Measurements from ENCODE around the gene EHMT1.

EHMT1 gene

DNA sequence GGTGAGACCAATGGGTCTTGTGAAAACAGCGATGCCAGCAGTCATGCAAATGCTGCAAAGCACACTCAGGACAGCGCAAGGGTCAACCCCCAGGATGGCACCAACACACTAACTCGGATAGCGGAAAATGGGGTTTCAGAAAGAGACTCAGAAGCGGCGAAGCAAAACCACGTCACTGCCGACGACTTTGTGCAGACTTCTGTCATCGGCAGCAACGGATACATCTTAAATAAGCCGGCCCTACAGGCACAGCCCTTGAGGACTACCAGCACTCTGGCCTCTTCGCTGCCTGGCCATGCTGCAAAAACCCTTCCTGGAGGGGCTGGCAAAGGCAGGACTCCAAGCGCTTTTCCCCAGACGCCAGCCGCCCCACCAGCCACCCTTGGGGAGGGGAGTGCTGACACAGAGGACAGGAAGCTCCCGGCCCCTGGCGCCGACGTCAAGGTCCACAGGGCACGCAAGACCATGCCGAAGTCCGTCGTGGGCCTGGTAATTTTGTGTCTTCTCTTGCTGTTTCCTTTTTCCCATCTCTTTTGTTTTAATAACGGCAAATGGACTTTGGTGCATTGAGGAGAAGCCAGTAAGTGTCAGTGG, 98.0 kb downstream of the EHMT1 start:
- peaks cover 29% of the 10 kb centered on the region for H3K79me2 ChIP-seq (ENCODE audit: low read length)
- TF ChIP-seq, protein P1, sequence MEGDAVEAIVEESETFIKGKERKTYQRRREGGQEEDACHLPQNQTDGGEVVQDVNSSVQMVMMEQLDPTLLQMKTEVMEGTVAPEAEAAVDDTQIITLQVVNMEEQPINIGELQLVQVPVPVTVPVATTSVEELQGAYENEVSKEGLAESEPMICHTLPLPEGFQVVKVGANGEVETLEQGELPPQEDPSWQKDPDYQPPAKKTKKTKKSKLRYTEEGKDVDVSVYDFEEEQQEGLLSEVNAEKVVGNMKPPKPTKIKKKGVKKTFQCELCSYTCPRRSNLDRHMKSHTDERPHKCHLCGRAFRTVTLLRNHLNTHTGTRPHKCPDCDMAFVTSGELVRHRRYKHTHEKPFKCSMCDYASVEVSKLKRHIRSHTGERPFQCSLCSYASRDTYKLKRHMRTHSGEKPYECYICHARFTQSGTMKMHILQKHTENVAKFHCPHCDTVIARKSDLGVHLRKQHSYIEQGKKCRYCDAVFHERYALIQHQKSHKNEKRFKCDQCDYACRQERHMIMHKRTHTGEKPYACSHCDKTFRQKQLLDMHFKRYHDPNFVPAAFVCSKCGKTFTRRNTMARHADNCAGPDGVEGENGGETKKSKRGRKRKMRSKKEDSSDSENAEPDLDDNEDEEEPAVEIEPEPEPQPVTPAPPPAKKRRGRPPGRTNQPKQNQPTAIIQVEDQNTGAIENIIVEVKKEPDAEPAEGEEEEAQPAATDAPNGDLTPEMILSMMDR (IDR thresholded peaks at IDR 0.05; ENCODE audit: low read length), result no peak
- no peaks in the 10 kb centered on the region for H3K27me3 ChIP-seq (replicated peaks; ENCODE audit: insufficient read depth, low read length)
- no peaks in the 10 kb centered on the region for H3K9me2 ChIP-seq (replicated peaks; ENCODE audit: insufficient read depth, low read length)
- H3K4me3 ChIP-seq (ENCODE audit: low read length), result no peak overlapping the region
- H3K4me2 ChIP-seq (ENCODE audit: low read depth, low read length), result no peak overlapping the region
- no peak for DNase-seq
- H3K36me3 ChIP-seq (replicated peaks; ENCODE audit: insufficient read depth, low read length), result peaks cover 4% of the 10 kb centered on the region; the same call in 1 of the 2 replicates
- no peak overlapping the region for H3K27ac ChIP-seq (ENCODE audit: low read length)
- H3F3A ChIP-seq (ENCODE audit: insufficient read depth, low read length), result peaks cover 4% of the 10 kb centered on the region
- no peaks in the 10 kb centered on the region for H3K9me3 ChIP-seq (replicated peaks; ENCODE audit: insufficient read depth, low read length)
- no peaks in the 10 kb centered on the region for H4K20me1 ChIP-seq (ENCODE audit: insufficient read depth, low read length)
- no peaks in the 10 kb centered on the region for H3K4me1 ChIP-seq (ENCODE audit: low read length)
- no peak overlapping the region for H2AFZ ChIP-seq (ENCODE audit: low read length)
- H3K9ac ChIP-seq (ENCODE audit: low read length), result no peak overlapping the region

DNA sequence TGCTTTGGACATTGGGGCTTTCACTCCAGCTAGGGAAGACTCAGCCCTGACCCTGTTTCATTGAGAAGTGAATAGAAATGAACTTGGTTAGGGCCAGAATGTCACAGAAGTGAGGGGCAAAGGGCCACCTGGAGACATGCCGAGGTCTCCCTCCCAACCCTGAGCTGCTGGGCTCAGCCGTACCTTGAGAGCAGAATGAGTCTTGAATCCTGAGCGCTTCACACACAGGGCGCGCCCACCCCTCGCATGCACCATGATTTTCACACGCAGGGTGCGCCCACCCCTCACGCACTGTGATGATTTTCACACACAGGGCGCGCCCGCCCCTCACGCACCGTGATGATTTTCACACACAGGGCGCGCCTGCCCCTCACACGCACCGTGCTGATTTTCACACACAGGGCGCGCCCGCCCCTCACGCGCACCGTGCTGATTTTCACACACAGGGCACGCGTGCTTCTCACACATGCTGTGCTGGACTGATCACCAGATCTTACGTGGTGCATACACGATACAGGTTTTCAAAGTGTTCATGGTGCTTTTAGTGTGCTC, 99.0 kb downstream of the EHMT1 start:
- Histone ChIP-seq H3K9ac (ENCODE audit: low read length) (no peak overlapping the region), H3K4me1 (ENCODE audit: low read length) (no peaks in the 10 kb centered on the region), H3K27me3 (replicated peaks; ENCODE audit: insufficient read depth, low read length) (no peaks in the 10 kb centered on the region), H4K20me1 (ENCODE audit: insufficient read depth, low read length) (no peaks in the 10 kb centered on the region), H3K79me2 (ENCODE audit: low read length) (peaks cover 38% of the 10 kb centered on the region), H3K9me2 (replicated peaks; ENCODE audit: insufficient read depth, low read length) (no peaks in the 10 kb centered on the region), H3F3A (ENCODE audit: insufficient read depth, low read length) (peaks cover 4% of the 10 kb centered on the region), H3K4me2 (ENCODE audit: low read depth, low read length) (no peak overlapping the region), H3K4me3 (ENCODE audit: low read length) (no peak overlapping the region), H3K9me3 (replicated peaks; ENCODE audit: insufficient read depth, low read length) (no peaks in the 10 kb centered on the region), H2AFZ (ENCODE audit: low read length) (no peak overlapping the region), H3K27ac (ENCODE audit: low read length) (no peak overlapping the region), H3K36me3 (replicated peaks; ENCODE audit: insufficient read depth, low read length) (peaks cover 4% of the 10 kb centered on the region; the same call in 1 of the 2 replicates)
- TF ChIP-seq EZH2phosphoT487 (IDR thresholded peaks at IDR 0.05; ENCODE audit: low read length) (no peak), EZH2 (optimal IDR thresholded peaks at IDR 0.05; ENCODE audit: low read depth, low read length) (no peak)
- TF ChIP-seq, protein P1 (IDR thresholded peaks at IDR 0.05; ENCODE audit: low read length), result no peak
- DNase-seq, result no peak

GRCh38 chr9:137719194-137719593, 100.4 kb downstream of the EHMT1 start:
- no peak for TF ChIP-seq EZH2phosphoT487 (IDR thresholded peaks at IDR 0.05; ENCODE audit: low read length)
- TF ChIP-seq, protein P1 (IDR thresholded peaks at IDR 0.05; ENCODE audit: low read length), result no peak
- no peak for TF ChIP-seq EZH2 (optimal IDR thresholded peaks at IDR 0.05; ENCODE audit: low read depth, low read length)
- H3K9me3 ChIP-seq (replicated peaks; ENCODE audit: insufficient read depth, low read length), result no peaks in the 10 kb centered on the region
- no peak overlapping the region for H3K27ac ChIP-seq (ENCODE audit: low read length)
- no peaks in the 10 kb centered on the region for H4K20me1 ChIP-seq (ENCODE audit: insufficient read depth, low read length)
- no peaks in the 10 kb centered on the region for H3K27me3 ChIP-seq (replicated peaks; ENCODE audit: insufficient read depth, low read length)
- no peaks in the 10 kb centered on the region for H3K36me3 ChIP-seq (replicated peaks; ENCODE audit: insufficient read depth, low read length)
- H3K4me3 ChIP-seq (ENCODE audit: low read length), result no peak overlapping the region
- no peak overlapping the region for H3K9ac ChIP-seq (ENCODE audit: low read length)
- DNase-seq, result no peak
- H3K4me2 ChIP-seq (ENCODE audit: low read depth, low read length), result no peak overlapping the region
- H3F3A ChIP-seq (ENCODE audit: insufficient read depth, low read length), result peaks cover 4% of the 10 kb centered on the region
- H3K4me1 ChIP-seq (ENCODE audit: low read length), result no peaks in the 10 kb centered on the region
- H2AFZ ChIP-seq (ENCODE audit: low read length), result no peak overlapping the region
- H3K79me2 ChIP-seq (ENCODE audit: low read length), result peaks cover 42% of the 10 kb centered on the region
- no peaks in the 10 kb centered on the region for H3K9me2 ChIP-seq (replicated peaks; ENCODE audit: insufficient read depth, low read length)

Data from MM.1S (cell line).